Psoas muscle (tissue), 8 donors: Measurements from ENCODE around the gene SMIM36. TPM values are rescaled to one million over a fixed set of nuclear protein-coding genes. Genes with fewer than 3 reads are reported as not detected.
"Not testable (repeated sequence)": the region's sequence is repeated elsewhere in the genome, so short reads cannot be mapped to it uniquely, and the experiment has no call there.

ENCODE experiments used
- ATAC-seq, 4 donors: fragments of 200-7000 bp; cut with Tn5 transposase; one replicate each; pipeline ENCODE4 v1.9.1; 2020; ENCODE audit warnings: moderate library complexity in 3 of 4, mild to moderate bottlenecking in 2 of 4
- DNase-seq, 2 donors: peaks; one replicate each; pipeline ENCODE4 v3.0.0-alpha.2; 2020
- H3K27ac ChIP-seq: fragments of 200-600 bp; one replicate; pipeline ENCODE4 v1.8.0; 2022
- H3K27me3 ChIP-seq, 3 donors: fragments of 200-600 bp in 1 of 3; one replicate each; pipeline versions ENCODE4 v1.6.1 to v1.8.0; 2013 to 2022; ENCODE audit warnings: low read length in 2 of 3, mild to moderate bottlenecking in 2 of 3, moderate library complexity in 1 of 3; ENCODE audit not compliant: insufficient read depth in 3 of 3
- H3K36me3 ChIP-seq, 2 donors: fragments of 200-600 bp in 1 of 2; one replicate each; pipeline versions ENCODE4 v1.6.1 to v1.8.0; 2013 to 2022; ENCODE audit warnings: low read depth in 1 of 2, mild to moderate bottlenecking in 1 of 2, moderate library complexity in 1 of 2; ENCODE audit not compliant: insufficient read depth in 1 of 2
- H3K4me1 ChIP-seq: fragments of 200-600 bp; one replicate; pipeline ENCODE4 v1.8.0; 2022
- H3K4me3 ChIP-seq: fragments of 200-600 bp; one replicate; pipeline ENCODE4 v1.8.0; 2022; ENCODE audit warnings: mild to moderate bottlenecking
- H3K9me3 ChIP-seq: fragments of 200-600 bp; one replicate; pipeline ENCODE4 v1.8.0; 2022
- CTCF ChIP-seq: fragments of 200-600 bp; IDR thresholded peaks from one replicate; pipeline ENCODE4 v1.8.0; 2022; ENCODE audit warnings: antibody characterized with exemption
- WGBS, 3 donors: extraction: QIAGEN DNeasy Blood & Tissue Kit; methylation state at CpG; one replicate each; pipeline versions ENCODE4 v1.1.6 to v1.1.7; 2013; 5-methylcytosine and 5-hydroxymethylcytosine counted together
- intact Hi-C, 2 donors: fragments of 100-400 bp; cut with DNase I; formaldehyde crosslinking; loops; one replicate each; pipeline versions ENCODE4 v1.11.0 to v1.14.2; 2022
- polyA plus RNA-seq, 3 donors: library from polyadenylated mRNA; stranded (reverse); fragments of 200-250 nt; gene quantifications; one replicate each; pipeline ENCODE4 v1.2.3, GENCODE V29; 2013
- total RNA-seq, 4 donors: library from RNA; stranded (reverse); fragmentation: NEBNext Ultra II Directional in 2 of 4; extraction: Animal tissue kit (Norgen Biotek cat#: 25700) in 2 of 4; gene quantifications; one replicate each; pipeline versions ENCODE4 v1.2.1 to v1.2.4, GENCODE V29; 2021 to 2023
- donor health status: healthy with polysubstance abuse.
- donor health status: DM: no; HTN: no; CAD: no; lungs with moderate emphysema.
- donor health status: Bipolar disorder and iron deficiency.
- donor health status: healthy.
- donor health status: DM: yes; HTN: yes; CAD: no.
- donor health status: DM: no; HTN: no; CAD: no.
- donor health status: DM: no; HTN: no; CAD: no.
- donor health status: DM: yes; HTN: yes; CAD: no.

SMIM36 gene
- total and polyA plus RNA-seq, 7 donors = not detected

GRCh38 chr17:55426851-55427586 is 84.2 kb downstream of the SMIM36 start:
- intact Hi-C loops = no loop called here
- no peak overlapping the region for H3K27ac ChIP-seq

GRCh38 chr17:55424893-55425540 is 86.2 kb downstream of the SMIM36 start:
- peaks cover 0 to 4% (median 0%) of the 10 kb centered on the region in 3 donors for H3K27me3 ChIP-seq
- no peak for TF ChIP-seq CTCF
- no peaks in the 10 kb centered on the region for H3K36me3 ChIP-seq
- no peak overlapping the region for H3K27ac ChIP-seq
- H3K4me3 ChIP-seq = no peak overlapping the region
- peaks cover 8% of the 10 kb centered on the region for H3K4me1 ChIP-seq
- ATAC-seq (no peak), DNase-seq (no peak)
- no peaks in the 10 kb centered on the region for H3K9me3 ChIP-seq
- intact Hi-C loops = loop anchor here in 1 of 2 donors (5.0 kb wide), 1 partner anchor 87 kb away; the partner anchor contains the start of gene SMIM36
- WGBS, 3 donors = 38 to 51% (median 48%) methylated on average over 4 of the region's 4 CpGs

More at GRCh38 chr17:55426851-55427586, 84.2 kb downstream of the SMIM36 start:
- DNase-seq (no peak), ATAC-seq (no peak)
- H3K36me3 ChIP-seq = no peaks in the 10 kb centered on the region
- no peak overlapping the region for H3K4me3 ChIP-seq
- no peaks in the 10 kb centered on the region for H3K4me1 ChIP-seq
- 66 to 69% (median 66%) methylated on average over 2 of the region's 2 CpGs for WGBS, 3 donors
- peaks cover 0 to 4% (median 0%) of the 10 kb centered on the region in 3 donors for H3K27me3 ChIP-seq
- TF ChIP-seq CTCF = no peak
- no peaks in the 10 kb centered on the region for H3K9me3 ChIP-seq

GRCh38 chr17:55423535-55423934 is 87.7 kb downstream of the SMIM36 start:
- Histone ChIP-seq H3K27me3 (peaks cover 0 to 4% (median 0%) of the 10 kb centered on the region in 3 donors), H3K27ac (no peak overlapping the region), H3K4me3 (no peak overlapping the region), H3K36me3 (no peaks in the 10 kb centered on the region), H3K4me1 (peaks cover 11% of the 10 kb centered on the region), H3K9me3 (no peaks in the 10 kb centered on the region)
- no peak for TF ChIP-seq CTCF
- intact Hi-C loops = loop anchor here in 1 of 2 donors (5.0 kb wide), 1 partner anchor 89 kb away; the partner anchor contains the start of gene SMIM36
- DNase-seq (no peak), ATAC-seq (no peak)
- 84 to 90% (median 88%) methylated on average over 3 of the region's 3 CpGs for WGBS, 3 donors

GRCh38 chr17:55422828-55423164 is 88.5 kb downstream of the SMIM36 start:
- H3K27me3 ChIP-seq, H3K36me3 ChIP-seq, H3K4me3 ChIP-seq, ATAC-seq, H3K27ac ChIP-seq, DNase-seq, H3K9me3 ChIP-seq: not testable (repeated sequence)
- 72 to 80% (median 76%) methylated on average over 6 of the region's 6 CpGs for WGBS, 3 donors
- intact Hi-C loops = loop anchor here in 1 of 2 donors (5.0 kb wide), 1 partner anchor 90 kb away; the partner anchor contains the start of gene SMIM36
- H3K4me1 ChIP-seq = peaks cover 11% of the 10 kb centered on the region
